Trophoblast cell (in vitro differentiated cells and primary cell): ENCODE results near the gene SLC30A7.
A peak's percentile ranks its signal among the peaks of the same experiment; 100 is the strongest.

Experiments used
- DNase-seq, 2 donors: peaks; one replicate each; pipeline ENCODE4 v3.0.0-alpha.2; 2016
- H2AFZ ChIP-seq: 2 replicates; pipeline ENCODE4 v1.6.1; 2013; ENCODE audit warnings: low read length, moderate library complexity, mild to moderate bottlenecking; ENCODE audit not compliant: insufficient read depth, poor library complexity
- H2AK5ac ChIP-seq: 2 replicates; pipeline ENCODE4 v1.6.1; 2013; ENCODE audit warnings: mild to moderate bottlenecking, low read length
- H2BK120ac ChIP-seq: 2 replicates; pipeline ENCODE4 v1.6.1; 2013; ENCODE audit warnings: low read length, mild to moderate bottlenecking, moderate library complexity; ENCODE audit not compliant: insufficient read depth, poor library complexity
- H2BK12ac ChIP-seq: 2 replicates; pipeline ENCODE4 v1.6.1; 2013; ENCODE audit warnings: mild to moderate bottlenecking, low read length, moderate library complexity
- H2BK5ac ChIP-seq: 2 replicates; pipeline ENCODE4 v1.6.1; 2013; ENCODE audit warnings: low read length, low read depth, moderate library complexity, mild to moderate bottlenecking; ENCODE audit not compliant: poor library complexity
- H3K14ac ChIP-seq: 2 replicates; pipeline ENCODE4 v1.6.1; 2013; ENCODE audit warnings: mild to moderate bottlenecking, low read length
- H3K18ac ChIP-seq: 2 replicates; pipeline ENCODE4 v1.6.1; 2013; ENCODE audit warnings: mild to moderate bottlenecking, low read length
- H3K23ac ChIP-seq: 2 replicates; pipeline ENCODE4 v1.6.1; 2013; ENCODE audit warnings: low read length
- H3K27ac ChIP-seq: 2 replicates; pipeline ENCODE4 v1.5.1; 2013; ENCODE audit warnings: low read depth, mild to moderate bottlenecking, inconsistent platforms, low read length, moderate library complexity
- H3K27me3 ChIP-seq: 2 replicates; pipeline ENCODE4 v1.6.1; 2013; ENCODE audit warnings: inconsistent platforms, mild to moderate bottlenecking, low read length, moderate library complexity; ENCODE audit not compliant: insufficient read depth
- H3K36me3 ChIP-seq, 2 experiments: 1 replicate in 1 of 2; 2 replicates in 1 of 2; pipeline ENCODE4 v1.6.1; 2013; ENCODE audit warnings: low read length in 2 of 2, mild to moderate bottlenecking in 2 of 2, moderate library complexity in 1 of 2; ENCODE audit not compliant: insufficient read depth in 2 of 2, control insufficient read depth in 1 of 2
- H3K4ac ChIP-seq: 2 replicates; pipeline ENCODE4 v1.6.1; 2013; ENCODE audit warnings: low read depth, mild to moderate bottlenecking, low read length, moderate library complexity
- H3K4me1 ChIP-seq, 2 experiments: 1 replicate in 1 of 2; 2 replicates in 1 of 2; pipeline ENCODE4 v1.6.1; 2013; ENCODE audit warnings: low read length in 2 of 2, mild to moderate bottlenecking in 2 of 2, moderate library complexity in 1 of 2; ENCODE audit not compliant: insufficient read depth in 2 of 2, control insufficient read depth in 1 of 2
- H3K4me2 ChIP-seq: 2 replicates; pipeline ENCODE4 v1.6.1; 2013; ENCODE audit warnings: inconsistent platforms, mild to moderate bottlenecking, low read length, moderate library complexity
- H3K4me3 ChIP-seq: 2 replicates; pipeline ENCODE4 v1.5.1; 2013; ENCODE audit warnings: mild to moderate bottlenecking, low read depth, low read length, inconsistent platforms
- H3K79me1 ChIP-seq: one replicate; pipeline ENCODE4 v1.6.1; 2013; ENCODE audit warnings: low read length
- H3K79me2 ChIP-seq: 2 replicates; pipeline ENCODE4 v1.6.1; 2013; ENCODE audit warnings: low read length, mild to moderate bottlenecking; ENCODE audit not compliant: control insufficient read depth, insufficient read depth, poor library complexity
- H3K9ac ChIP-seq: 2 replicates; pipeline ENCODE4 v1.6.1; 2013; ENCODE audit warnings: mild to moderate bottlenecking, low read length
- H3K9me3 ChIP-seq: 2 replicates; pipeline ENCODE4 v1.6.1; 2013; ENCODE audit warnings: low read depth, mild to moderate bottlenecking, control low read depth, inconsistent platforms, low read length; ENCODE audit not compliant: insufficient read depth
- H4K12ac ChIP-seq: 2 replicates; pipeline ENCODE4 v1.6.1; 2013; ENCODE audit warnings: low read depth, mild to moderate bottlenecking, low read length, moderate library complexity
- H4K8ac ChIP-seq: 2 replicates; pipeline ENCODE4 v1.6.1; 2013; ENCODE audit warnings: low read depth, mild to moderate bottlenecking, low read length, moderate library complexity
- H4K91ac ChIP-seq: one replicate; pipeline ENCODE4 v1.6.1; 2013; ENCODE audit warnings: low read depth, mild to moderate bottlenecking, low read length, moderate library complexity
- WGBS: extraction: QIAGEN DNeasy Blood & Tissue Kit; methylation state at CpG from one replicate; pipeline ENCODE4 v1.1.7; 2013; ENCODE audit warnings: missing lambda C conversion rate; ENCODE audit not compliant: insufficient read length, insufficient coverage; ENCODE audit errors: extremely low coverage; 5-methylcytosine and 5-hydroxymethylcytosine counted together

Gene SLC30A7

DNA sequence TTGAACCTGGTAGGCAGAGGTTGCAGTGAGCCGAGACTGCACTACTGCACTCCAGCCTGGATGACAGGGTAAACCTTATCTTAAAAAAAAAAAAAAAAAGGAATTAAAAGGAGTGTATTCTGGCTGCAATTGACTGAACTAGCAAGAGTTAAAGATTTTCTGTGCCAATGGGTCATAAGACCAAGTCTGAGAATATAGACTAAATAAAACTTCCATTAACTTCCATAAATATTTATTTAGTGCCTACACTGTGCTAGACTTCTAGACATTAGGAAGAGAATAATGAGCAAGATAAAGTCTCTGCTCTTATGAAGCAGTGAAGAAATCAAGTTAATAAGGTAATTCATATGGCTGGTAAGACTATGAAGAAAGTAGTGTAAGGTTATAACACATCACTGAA is 102.5 kb downstream of the SLC30A7 start:
- Histone ChIP-seq H4K12ac (no peak overlapping the region), H3K36me3 (peaks cover 0 to 3% of the 10 kb centered on the region in 2 experiments), H2AFZ (no peak overlapping the region), H4K8ac (no peak overlapping the region), H3K4ac (no peak overlapping the region), H3K27ac (no peak overlapping the region), H3K9ac (no peak overlapping the region), H3K14ac (no peak overlapping the region), H3K27me3 (no peaks in the 10 kb centered on the region), H3K4me3 (no peak overlapping the region), H3K79me2 (no peaks in the 10 kb centered on the region), H4K91ac (no peak overlapping the region), H3K4me2 (no peak overlapping the region), H3K18ac (no peak overlapping the region), H3K9me3 (no peaks in the 10 kb centered on the region), H2BK120ac (no peak overlapping the region), H2AK5ac (no peak overlapping the region), H2BK12ac (no peak overlapping the region), H3K79me1 (no peaks in the 10 kb centered on the region), H3K23ac (no peak overlapping the region), H3K4me1 (peaks cover 0 to 8% of the 10 kb centered on the region in 2 experiments), H2BK5ac (no peak overlapping the region)
- no peak for DNase-seq
- WGBS = no CpG with 5 or more reads among the region's 1 CpG

DNA sequence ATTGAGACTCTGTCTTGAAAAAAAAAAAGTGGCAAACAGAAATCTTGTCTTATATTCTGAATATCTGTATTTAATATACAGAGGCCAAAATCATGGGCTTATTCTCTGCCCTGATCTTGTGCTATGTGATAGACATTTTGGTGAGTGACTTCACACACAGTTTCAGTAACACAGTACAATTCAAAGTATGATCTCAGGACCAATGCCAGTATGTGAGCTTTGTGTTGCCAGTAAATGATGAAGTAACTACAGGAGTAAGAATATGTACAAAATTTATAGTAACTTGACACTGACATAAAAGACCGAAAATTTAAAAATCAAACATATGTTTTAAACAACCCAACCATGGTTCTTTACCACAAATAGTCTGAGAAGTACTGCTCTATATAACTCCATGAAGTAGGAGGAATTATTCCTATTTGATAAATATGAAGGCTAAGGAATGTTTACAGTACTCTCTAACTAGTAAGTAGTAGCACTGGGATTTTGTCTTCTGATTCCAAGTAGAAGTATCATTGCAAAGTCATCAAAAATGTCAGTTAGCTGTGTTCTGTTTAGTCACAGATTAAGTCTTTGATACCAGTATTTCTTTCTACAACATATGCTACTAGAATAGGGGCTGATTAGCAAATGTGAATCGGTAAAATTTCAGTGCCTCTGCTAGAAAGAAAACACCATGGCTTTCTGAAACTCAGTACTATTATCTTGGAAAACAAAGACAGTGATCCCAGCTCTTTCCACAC is 104.4 kb downstream of the SLC30A7 start:
- Histone ChIP-seq H3K79me1 (no peaks in the 10 kb centered on the region), H3K4ac (no peak overlapping the region), H3K4me1 (peaks cover 0 to 8% of the 10 kb centered on the region in 2 experiments), H2BK5ac (no peak overlapping the region), H2BK120ac (no peak overlapping the region), H2AFZ (no peak overlapping the region), H3K23ac (no peak overlapping the region), H4K91ac (no peak overlapping the region), H3K14ac (no peak overlapping the region), H3K9me3 (no peaks in the 10 kb centered on the region), H3K4me3 (no peak overlapping the region), H4K8ac (no peak overlapping the region), H3K4me2 (no peak overlapping the region), H3K36me3 (peaks cover 0 to 3% of the 10 kb centered on the region in 2 experiments), H3K18ac (no peak overlapping the region), H3K27ac (no peak overlapping the region), H3K79me2 (no peaks in the 10 kb centered on the region), H4K12ac (no peak overlapping the region), H2AK5ac (no peak overlapping the region), H2BK12ac (no peak overlapping the region), H3K27me3 (no peaks in the 10 kb centered on the region), H3K9ac (no peak overlapping the region)
- DNase-seq = peak in 1 of 2 donors; percentile 19
- no CpG with 5 or more reads among the region's 2 CpGs for WGBS

DNA sequence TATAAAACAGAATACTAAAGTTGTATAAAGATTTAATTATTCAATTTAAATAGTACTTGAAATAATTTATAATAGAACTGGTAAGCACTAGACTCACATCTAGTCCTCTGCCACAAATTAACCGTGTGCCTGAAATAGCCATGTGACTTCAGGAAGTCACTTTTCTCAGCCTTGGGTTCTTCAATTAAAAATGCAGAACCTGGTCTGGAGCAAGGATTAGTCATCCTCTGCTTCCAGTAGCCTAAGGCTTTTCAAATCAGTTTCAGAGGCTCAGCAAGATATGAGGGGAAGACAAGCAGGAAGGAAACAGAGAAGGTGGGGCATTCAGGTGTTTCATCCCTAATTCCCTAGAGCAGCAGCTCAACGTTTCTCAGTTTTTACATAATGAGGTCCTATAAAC is 106.7 kb downstream of the SLC30A7 start:
- no peak overlapping the region for H2BK120ac ChIP-seq
- no peak overlapping the region for H3K14ac ChIP-seq
- no peak overlapping the region for H2BK12ac ChIP-seq
- no peak overlapping the region for H2AFZ ChIP-seq
- no peak overlapping the region for H2BK5ac ChIP-seq
- H3K27ac ChIP-seq = no peak overlapping the region
- no peak overlapping the region for H3K4ac ChIP-seq
- no peak overlapping the region for H3K9ac ChIP-seq
- H3K36me3 ChIP-seq = peaks cover 0 to 3% of the 10 kb centered on the region in 2 experiments
- peak in 1 of 2 donors; percentile 15 for DNase-seq
- H3K27me3 ChIP-seq = no peaks in the 10 kb centered on the region
- no CpG with 5 or more reads among the region's 2 CpGs for WGBS
- no peak overlapping the region for H3K18ac ChIP-seq
- no peak overlapping the region for H3K4me3 ChIP-seq
- H3K4me1 ChIP-seq = peaks cover 0 to 8% of the 10 kb centered on the region in 2 experiments
- H4K8ac ChIP-seq = no peak overlapping the region
- no peak overlapping the region for H4K91ac ChIP-seq
- no peak overlapping the region for H3K4me2 ChIP-seq
- H3K79me1 ChIP-seq = no peaks in the 10 kb centered on the region
- H3K9me3 ChIP-seq = no peaks in the 10 kb centered on the region
- H3K23ac ChIP-seq = no peak overlapping the region
- H3K79me2 ChIP-seq = no peaks in the 10 kb centered on the region
- H2AK5ac ChIP-seq = no peak overlapping the region
- H4K12ac ChIP-seq = no peak overlapping the region

DNA sequence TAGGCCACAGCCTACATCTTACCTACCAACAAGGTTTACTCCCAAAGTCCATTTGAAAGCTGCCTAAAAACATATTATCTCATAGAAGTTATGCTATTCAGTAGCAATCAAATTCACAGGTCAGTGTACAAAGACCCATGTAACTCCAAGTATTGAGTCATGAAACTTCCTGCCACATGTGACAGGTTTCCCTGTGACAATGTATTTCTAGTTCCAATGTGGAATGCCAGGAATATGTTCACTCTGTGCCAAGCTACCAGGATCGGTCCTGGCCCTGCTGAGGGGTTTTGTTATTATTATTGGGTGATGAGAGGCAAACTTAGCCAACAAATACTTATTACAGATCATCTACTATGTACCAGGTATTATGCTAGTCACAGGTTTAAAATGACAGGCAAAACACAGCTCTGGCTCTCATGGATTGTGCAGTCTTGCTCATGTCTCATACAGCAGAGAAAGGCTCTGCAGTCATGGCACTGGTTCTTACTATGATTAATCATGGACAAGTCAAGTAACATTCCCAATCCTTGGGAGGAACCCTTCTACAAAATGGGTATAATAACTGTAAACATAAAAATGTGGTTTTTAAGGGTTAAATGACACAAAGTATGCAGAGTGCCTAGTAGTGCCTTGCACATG is 107.2 kb downstream of the SLC30A7 start:
- Histone ChIP-seq H4K12ac (no peak overlapping the region), H3K79me1 (no peaks in the 10 kb centered on the region)

More for the DNA sequence above, 107.2 kb downstream of the SLC30A7 start:
- H3K4me2 ChIP-seq = no peak overlapping the region
- H2BK12ac ChIP-seq = no peak overlapping the region
- H3K23ac ChIP-seq = no peak overlapping the region
- H3K4me1 ChIP-seq = peaks cover 0 to 8% of the 10 kb centered on the region in 2 experiments
- no peak for DNase-seq
- H3K14ac ChIP-seq = no peak overlapping the region
- H2AK5ac ChIP-seq = no peak overlapping the region
- H2BK120ac ChIP-seq = no peak overlapping the region
- no peaks in the 10 kb centered on the region for H3K27me3 ChIP-seq
- no peak overlapping the region for H3K4me3 ChIP-seq
- H3K36me3 ChIP-seq = peaks cover 0 to 2% of the 10 kb centered on the region in 2 experiments
- no peak overlapping the region for H3K4ac ChIP-seq
- no peaks in the 10 kb centered on the region for H3K9me3 ChIP-seq
- H2AFZ ChIP-seq = no peak overlapping the region
- H3K79me2 ChIP-seq = no peaks in the 10 kb centered on the region
- H3K18ac ChIP-seq = no peak overlapping the region
- H4K8ac ChIP-seq = no peak overlapping the region
- no peak overlapping the region for H2BK5ac ChIP-seq
- H4K91ac ChIP-seq = no peak overlapping the region
- H3K9ac ChIP-seq = no peak overlapping the region
- no CpG with 5 or more reads among the region's 1 CpG for WGBS
- no peak overlapping the region for H3K27ac ChIP-seq
